GM19467 (cell line): ENCODE results near the gene LRRIQ4.
A peak's percentile ranks its signal among the peaks of the same experiment; 100 is the strongest.

Source experiments
- ATAC-seq: cut with Tn5 transposase; IDR thresholded peaks from one replicate; pipeline ENCODE4 v1.9.1; 2021; ENCODE audit warnings: mild to moderate bottlenecking, moderate library complexity; ENCODE audit not compliant: unreplicated experiment

Gene LRRIQ4

GRCh38 chr3:169850618-169851017, 37.9 kb downstream of the LRRIQ4 start:
- no peak for ATAC-seq

- no peak for ATAC-seq
These were observed 42.8 kb downstream of the LRRIQ4 start for GRCh38 chr3:169855514-169855913.

- no peak for ATAC-seq
These were observed 45.1 kb downstream of the LRRIQ4 start for GRCh38 chr3:169857811-169858210.

GRCh38 chr3:169861871-169862270, 49.2 kb downstream of the LRRIQ4 start:
- no peak for ATAC-seq

GRCh38 chr3:169863458-169863899, 50.8 kb downstream of the LRRIQ4 start:
- peak; percentile 43 for ATAC-seq

- ATAC-seq, result no peak
These were observed 51.6 kb downstream of the LRRIQ4 start for GRCh38 chr3:169864270-169864669.

GRCh38 chr3:169865176-169865767, 52.6 kb downstream of the LRRIQ4 start:
- no peak for ATAC-seq

GRCh38 chr3:169867584-169868210, 55.0 kb downstream of the LRRIQ4 start:
- ATAC-seq, result no peak

- ATAC-seq, result no peak
These were observed 55.7 kb downstream of the LRRIQ4 start for GRCh38 chr3:169868369-169868768.

- no peak for ATAC-seq
These were observed 57.0 kb downstream of the LRRIQ4 start, which contains the start of gene LRRC31 for GRCh38 chr3:169869484-169870220. Gene LRRC31 (minus strand): TSS chr3:169869935. CDS start chr3:169869807, 128 bp downstream.

- no peak for ATAC-seq
These were observed 58.6 kb downstream of the LRRIQ4 start for GRCh38 chr3:169871129-169871886.

- ATAC-seq, result no peak
These were observed 66.4 kb downstream of the LRRIQ4 start for GRCh38 chr3:169879013-169879557.

- ATAC-seq, result no peak
These were observed 67.3 kb downstream of the LRRIQ4 start for GRCh38 chr3:169879845-169880575.

GRCh38 chr3:169880576-169881250, 68.0 kb downstream of the LRRIQ4 start:
- no peak for ATAC-seq

GRCh38 chr3:169886671-169887070, 74.0 kb downstream of the LRRIQ4 start:
- ATAC-seq, result no peak
